CD8-positive, alpha-beta memory T cell (primary cell): ENCODE results near the gene DSCAML1. TPM values are rescaled to one million over a fixed set of nuclear protein-coding genes. Genes with fewer than 3 reads are reported as not detected.

ENCODE experiments used
- CTCF ChIA-PET: fragments of 350-600 bp; sonication (Branson Sonifier 250); formaldehyde crosslinking; loops from one replicate; lab custom pipeline; 2021; ENCODE audit warnings: antibody characterized with exemption; lab: Charles Lee
- POLR2A ChIA-PET: fragments of 350-600 bp; sonication (Branson Sonifier 250); formaldehyde crosslinking; loops from one replicate; lab custom pipeline; 2021; ENCODE audit warnings: antibody characterized with exemption; lab: Charles Lee
- DNase-seq, 5 donors: peaks; one replicate each; pipeline versions ENCODE4 v3.0.0 to v3.0.0-alpha.2; 2020 to 2022; ENCODE audit warnings: mixed read lengths in 1 of 5
- H3K27ac ChIP-seq: one replicate; pipeline ENCODE4 v1.7.0; 2013; ENCODE audit warnings: low read depth, mild to moderate bottlenecking, low read length, moderate library complexity
- H3K27me3 ChIP-seq: 2 replicates; pipeline ENCODE4 v1.7.0; 2013; ENCODE audit warnings: low read length, mild to moderate bottlenecking; ENCODE audit not compliant: insufficient read depth, poor library complexity, severe bottlenecking
- H3K36me3 ChIP-seq: 2 replicates; pipeline ENCODE4 v1.7.0; 2013; ENCODE audit warnings: mild to moderate bottlenecking, low read length, moderate library complexity; ENCODE audit not compliant: insufficient read depth
- H3K4me1 ChIP-seq: 2 replicates; pipeline ENCODE4 v1.7.0; 2013; ENCODE audit warnings: mild to moderate bottlenecking, low read length, moderate library complexity; ENCODE audit not compliant: insufficient read depth
- H3K4me3 ChIP-seq: 2 replicates; pipeline ENCODE4 v1.7.0; 2013; ENCODE audit warnings: mild to moderate bottlenecking, low read length
- H3K9me3 ChIP-seq: 2 replicates; pipeline ENCODE4 v1.7.0; 2013; ENCODE audit warnings: mild to moderate bottlenecking, low read length
- H3K27ac Mint-ChIP-seq, 8 donors: one replicate each; pipeline ENCODE4 v1.8.0; 2020 to 2021; ENCODE audit warnings: mixed read lengths in 8 of 8, mild to moderate bottlenecking in 6 of 8, inconsistent platforms in 3 of 8, moderate library complexity in 3 of 8
- H3K27me3 Mint-ChIP-seq, 2 donors: one replicate each; pipeline ENCODE4 v1.8.0; 2020 to 2021; ENCODE audit warnings: mixed read lengths in 2 of 2, mild to moderate bottlenecking in 1 of 2, moderate library complexity in 1 of 2
- H3K36me3 Mint-ChIP-seq, 3 donors: one replicate each; pipeline ENCODE4 v1.8.0; 2020 to 2021; ENCODE audit warnings: mixed read lengths in 3 of 3, inconsistent platforms in 1 of 3, mild to moderate bottlenecking in 1 of 3
- H3K4me1 Mint-ChIP-seq, 3 donors: one replicate each; pipeline ENCODE4 v1.8.0; 2020 to 2021; ENCODE audit warnings: mixed read lengths in 3 of 3, inconsistent platforms in 1 of 3, mild to moderate bottlenecking in 1 of 3
- H3K4me3 Mint-ChIP-seq, 7 donors: one replicate each; pipeline ENCODE4 v1.8.0; 2020 to 2021; ENCODE audit warnings: mixed read lengths in 7 of 7, mild to moderate bottlenecking in 6 of 7, moderate library complexity in 4 of 7, inconsistent platforms in 2 of 7
- H3K9me3 Mint-ChIP-seq, 5 donors: one replicate each; pipeline ENCODE4 v1.8.0; 2020 to 2022; ENCODE audit warnings: mixed read lengths in 5 of 5, mild to moderate bottlenecking in 3 of 5, moderate library complexity in 2 of 5, inconsistent platforms in 1 of 5
- polyA plus RNA-seq: library from polyadenylated mRNA; unstranded; fragments of 300-500 nt; fragmentation: Illumina TruSeq; gene quantifications from one replicate; pipeline ENCODE4 v1.2.3, GENCODE V29; 2021
- total RNA-seq, 2 experiments: library from RNA; stranded (reverse); gene quantifications; one replicate each; pipeline ENCODE4 v1.2.3, GENCODE V29; 2021

DSCAML1 gene
- total and polyA plus RNA-seq, 3 experiments from 2014 or later = 0.48 to 0.91 TPM; not detected in 1

GRCh38 chr11:117730208-117730800 is 66.7 kb downstream of the DSCAML1 start:
- H3K9me3 ChIP-seq = no peaks in the 10 kb centered on the region
- no peaks in the 10 kb centered on the region for H3K9me3 Mint-ChIP-seq
- no peaks in the 10 kb centered on the region for H3K4me1 Mint-ChIP-seq
- no peak overlapping the region for H3K4me3 Mint-ChIP-seq
- POLR2A ChIA-PET = no interaction called here
- H3K36me3 Mint-ChIP-seq = peaks cover 0 to 2% (median 0%) of the 10 kb centered on the region in 3 donors
- H3K27ac Mint-ChIP-seq = no peak overlapping the region
- H3K4me1 ChIP-seq = no peaks in the 10 kb centered on the region
- H3K27ac ChIP-seq = no peak overlapping the region
- DNase-seq = no peak
- H3K36me3 ChIP-seq = no peaks in the 10 kb centered on the region
- CTCF ChIA-PET = no interaction called here
- H3K4me3 ChIP-seq = no peak overlapping the region
- peaks cover 6 to 8% of the 10 kb centered on the region in 2 donors for H3K27me3 Mint-ChIP-seq
- no peaks in the 10 kb centered on the region for H3K27me3 ChIP-seq

GRCh38 chr11:117725048-117725734 is 71.8 kb downstream of the DSCAML1 start:
- Mint-ChIP-seq H3K27me3 (peaks cover 12 to 14% of the 10 kb centered on the region in 2 donors), H3K27ac (peak overlapping the region in 1 of 8 donors; percentile 54), H3K36me3 (no peaks in the 10 kb centered on the region), H3K4me1 (no peaks in the 10 kb centered on the region), H3K4me3 (no peak overlapping the region), H3K9me3 (no peaks in the 10 kb centered on the region)
- Histone ChIP-seq H3K27me3 (no peaks in the 10 kb centered on the region), H3K27ac (no peak overlapping the region), H3K4me1 (no peaks in the 10 kb centered on the region), H3K36me3 (no peaks in the 10 kb centered on the region), H3K4me3 (no peak overlapping the region), H3K9me3 (no peaks in the 10 kb centered on the region)
- ChIA-PET CTCF (no interaction called here), POLR2A (no interaction called here)
- DNase-seq = no peak

- Histone ChIP-seq H3K4me3 (no peak overlapping the region), H3K4me1 (no peaks in the 10 kb centered on the region), H3K27me3 (no peaks in the 10 kb centered on the region), H3K9me3 (no peaks in the 10 kb centered on the region), H3K27ac (no peak overlapping the region), H3K36me3 (no peaks in the 10 kb centered on the region)
- no peak overlapping the region for H3K4me3 Mint-ChIP-seq
- H3K9me3 Mint-ChIP-seq = no peaks in the 10 kb centered on the region
- H3K4me1 Mint-ChIP-seq = no peaks in the 10 kb centered on the region
- POLR2A ChIA-PET = no interaction called here
- H3K27me3 Mint-ChIP-seq = peaks cover 13 to 14% of the 10 kb centered on the region in 2 donors
- CTCF ChIA-PET = no interaction called here
- DNase-seq = no peak
- no peak overlapping the region for H3K27ac Mint-ChIP-seq
- H3K36me3 Mint-ChIP-seq = no peaks in the 10 kb centered on the region
Observed at GRCh38 chr11:117724621-117725020, 72.4 kb downstream of the DSCAML1 start.

GRCh38 chr11:117724104-117724503 is 72.9 kb downstream of the DSCAML1 start:
- H3K27me3 Mint-ChIP-seq = peaks cover 13 to 14% of the 10 kb centered on the region in 2 donors
- H3K4me3 Mint-ChIP-seq = no peak overlapping the region
- H3K9me3 ChIP-seq = no peaks in the 10 kb centered on the region
- no peak for DNase-seq
- H3K9me3 Mint-ChIP-seq = no peaks in the 10 kb centered on the region
- no peak overlapping the region for H3K27ac Mint-ChIP-seq
- no peaks in the 10 kb centered on the region for H3K4me1 ChIP-seq
- POLR2A ChIA-PET = no interaction called here
- no peaks in the 10 kb centered on the region for H3K36me3 Mint-ChIP-seq
- no peak overlapping the region for H3K27ac ChIP-seq
- no peaks in the 10 kb centered on the region for H3K36me3 ChIP-seq
- no peak overlapping the region for H3K4me3 ChIP-seq
- no peaks in the 10 kb centered on the region for H3K4me1 Mint-ChIP-seq
- no peaks in the 10 kb centered on the region for H3K27me3 ChIP-seq
- CTCF ChIA-PET = no interaction called here

- no peaks in the 10 kb centered on the region for H3K9me3 Mint-ChIP-seq
- H3K27ac Mint-ChIP-seq = peak overlapping the region in 1 of 8 donors; percentile 68
- no peak overlapping the region for H3K4me3 ChIP-seq
- H3K4me3 Mint-ChIP-seq = no peak overlapping the region
- CTCF ChIA-PET = no interaction called here
- no peak overlapping the region for H3K27ac ChIP-seq
- H3K4me1 Mint-ChIP-seq = no peaks in the 10 kb centered on the region
- no peaks in the 10 kb centered on the region for H3K9me3 ChIP-seq
- POLR2A ChIA-PET = no interaction called here
- no peak for DNase-seq
- H3K36me3 ChIP-seq = no peaks in the 10 kb centered on the region
- no peaks in the 10 kb centered on the region for H3K27me3 ChIP-seq
- no peaks in the 10 kb centered on the region for H3K4me1 ChIP-seq
- H3K36me3 Mint-ChIP-seq = no peaks in the 10 kb centered on the region
- H3K27me3 Mint-ChIP-seq = peaks cover 13 to 19% of the 10 kb centered on the region in 2 donors
Observed at GRCh38 chr11:117723277-117724024, 73.6 kb downstream of the DSCAML1 start.

GRCh38 chr11:117722082-117722481 is 74.9 kb downstream of the DSCAML1 start:
- H3K9me3 ChIP-seq = no peaks in the 10 kb centered on the region
- POLR2A ChIA-PET = no interaction called here
- H3K36me3 ChIP-seq = no peaks in the 10 kb centered on the region
- no peak overlapping the region for H3K27ac ChIP-seq
- H3K36me3 Mint-ChIP-seq = no peaks in the 10 kb centered on the region
- peaks cover 18 to 22% of the 10 kb centered on the region in 2 donors for H3K27me3 Mint-ChIP-seq
- H3K9me3 Mint-ChIP-seq = no peaks in the 10 kb centered on the region
- no peak for DNase-seq
- no peak overlapping the region for H3K27ac Mint-ChIP-seq
- no peak overlapping the region for H3K4me3 ChIP-seq
- CTCF ChIA-PET = no interaction called here
- H3K4me1 ChIP-seq = no peaks in the 10 kb centered on the region
- H3K4me1 Mint-ChIP-seq = no peaks in the 10 kb centered on the region
- H3K27me3 ChIP-seq = no peaks in the 10 kb centered on the region
- H3K4me3 Mint-ChIP-seq = no peak overlapping the region

GRCh38 chr11:117720061-117720511 is 76.9 kb downstream of the DSCAML1 start:
- H3K9me3 Mint-ChIP-seq = no peaks in the 10 kb centered on the region
- Histone ChIP-seq H3K9me3 (no peaks in the 10 kb centered on the region), H3K4me1 (no peaks in the 10 kb centered on the region), H3K36me3 (no peaks in the 10 kb centered on the region), H3K27me3 (peaks cover 4% of the 10 kb centered on the region), H3K27ac (no peak overlapping the region), H3K4me3 (no peak overlapping the region)
- POLR2A ChIA-PET = no interaction called here
- no peak overlapping the region for H3K4me3 Mint-ChIP-seq
- H3K36me3 Mint-ChIP-seq = no peaks in the 10 kb centered on the region
- H3K27me3 Mint-ChIP-seq = peaks cover 14 to 28% of the 10 kb centered on the region in 2 donors
- CTCF ChIA-PET = no interaction called here
- H3K27ac Mint-ChIP-seq = no peak overlapping the region
- no peak for DNase-seq
- no peaks in the 10 kb centered on the region for H3K4me1 Mint-ChIP-seq

GRCh38 chr11:117719480-117719879 is 77.5 kb downstream of the DSCAML1 start:
- no peaks in the 10 kb centered on the region for H3K36me3 ChIP-seq
- POLR2A ChIA-PET = no interaction called here
- H3K27ac ChIP-seq = no peak overlapping the region
- no peaks in the 10 kb centered on the region for H3K36me3 Mint-ChIP-seq
- no peaks in the 10 kb centered on the region for H3K4me1 Mint-ChIP-seq
- no peaks in the 10 kb centered on the region for H3K9me3 Mint-ChIP-seq
- peaks cover 4% of the 10 kb centered on the region for H3K27me3 ChIP-seq
- no peaks in the 10 kb centered on the region for H3K9me3 ChIP-seq
- H3K4me1 ChIP-seq = no peaks in the 10 kb centered on the region
- no peak overlapping the region for H3K27ac Mint-ChIP-seq
- CTCF ChIA-PET = no interaction called here
- H3K4me3 ChIP-seq = no peak overlapping the region
- DNase-seq = no peak
- no peak overlapping the region for H3K4me3 Mint-ChIP-seq
- peaks cover 14 to 33% of the 10 kb centered on the region in 2 donors for H3K27me3 Mint-ChIP-seq
